Cerebellar nuclear complex (tissue), 1 donor: ENCODE results near the gene BPIFB4.
"Not testable (repeated sequence)": the region's sequence is repeated elsewhere in the genome, so short reads cannot be mapped to it uniquely, and the experiment has no call there.

Experiments used
- DNase-seq, 2 experiments: peaks; one replicate each; lab custom pipeline; 2025; lab: John Stamatoyannopoulos, UW

BPIFB4 gene

GRCh38 chr20:33079259-33079658 lies at the start of gene BPIFB4:
BPIFB4 (plus strand) TSS chr20:33079643; CDS start chr20:33081527, 1,884 bp downstream.
- no peak for DNase-seq

- DNase-seq, result no peak
Observed at GRCh38 chr20:33030076-33030475, 49.4 kb upstream of the BPIFB4 start.

- no peak for DNase-seq
Observed at GRCh38 chr20:33030569-33030968, 48.9 kb upstream of the BPIFB4 start.

GRCh38 chr20:33031531-33031930 lies 47.9 kb upstream of the BPIFB4 start, which contains the start of gene BPIFB6:
BPIFB6 (plus strand) TSS chr20:33031648; CDS start chr20:33031648, 0 bp downstream.
- no peak for DNase-seq

- no peak for DNase-seq
Observed at GRCh38 chr20:33032555-33032954, 46.9 kb upstream of the BPIFB4 start.

- DNase-seq, result no peak
Observed at GRCh38 chr20:33033381-33033780, 46.1 kb upstream of the BPIFB4 start.

- no peak for DNase-seq
Observed at GRCh38 chr20:33034115-33034514, 45.3 kb upstream of the BPIFB4 start.

- no peak for DNase-seq
Observed at GRCh38 chr20:33034901-33035492, 44.4 kb upstream of the BPIFB4 start.

- no peak for DNase-seq
Observed at GRCh38 chr20:33037456-33037855, 42.0 kb upstream of the BPIFB4 start.

- DNase-seq, result no peak
Observed at GRCh38 chr20:33038243-33038642, 41.2 kb upstream of the BPIFB4 start.

- DNase-seq, result no peak
Observed at GRCh38 chr20:33042430-33042829, 37.0 kb upstream of the BPIFB4 start.

- no peak for DNase-seq
Observed at GRCh38 chr20:33042983-33043730, 36.3 kb upstream of the BPIFB4 start.

GRCh38 chr20:33043731-33044181 lies 35.7 kb upstream of the BPIFB4 start:
- no peak for DNase-seq

- DNase-seq, result not testable (repeated sequence)
Observed at GRCh38 chr20:33045129-33045721, 34.2 kb upstream of the BPIFB4 start.

- no peak for DNase-seq
Observed at GRCh38 chr20:33046412-33046811, 33.0 kb upstream of the BPIFB4 start.

GRCh38 chr20:33051333-33051732 lies 28.1 kb upstream of the BPIFB4 start:
- no peak for DNase-seq

GRCh38 chr20:33053291-33054106 lies 25.9 kb upstream of the BPIFB4 start, which contains the start of gene BPIFB3:
BPIFB3 (plus strand) TSS chr20:33053903; CDS start chr20:33055436, 1,533 bp downstream.
- DNase-seq, result no peak

- DNase-seq, result no peak
Observed at GRCh38 chr20:33054381-33054780, 25.1 kb upstream of the BPIFB4 start.

GRCh38 chr20:33054791-33055190 lies 24.7 kb upstream of the BPIFB4 start:
- no peak for DNase-seq

- no peak for DNase-seq
Observed at GRCh38 chr20:33059136-33059535, 20.3 kb upstream of the BPIFB4 start.

- no peak for DNase-seq
Observed at GRCh38 chr20:33059741-33060390, 19.6 kb upstream of the BPIFB4 start.

GRCh38 chr20:33061658-33062028 lies 17.8 kb upstream of the BPIFB4 start:
- DNase-seq, result no peak
